ENCODE measurements around the gene UTS2R.
"Not testable (repeated sequence)": the region's sequence is repeated elsewhere in the genome, so short reads cannot be mapped to it uniquely, and the experiment has no call there.

Gene UTS2R

GRCh38 chr17:82354804-82355308 lies 16.7 kb upstream of the UTS2R start:
- DNase-seq (ENCODE audit: low read depth in 2 of 2) = no peak

- no peak for DNase-seq (ENCODE audit: low read depth in 2 of 2)
Observed at GRCh38 chr17:82355770-82356427, 15.7 kb upstream of the UTS2R start.

- no peak for DNase-seq (ENCODE audit: low read depth in 2 of 2)
Observed at GRCh38 chr17:82356845-82357355, 14.7 kb upstream of the UTS2R start.

GRCh38 chr17:82357394-82357793 lies 14.2 kb upstream of the UTS2R start:
- DNase-seq (ENCODE audit: low read depth in 2 of 2) = no peak

DNA sequence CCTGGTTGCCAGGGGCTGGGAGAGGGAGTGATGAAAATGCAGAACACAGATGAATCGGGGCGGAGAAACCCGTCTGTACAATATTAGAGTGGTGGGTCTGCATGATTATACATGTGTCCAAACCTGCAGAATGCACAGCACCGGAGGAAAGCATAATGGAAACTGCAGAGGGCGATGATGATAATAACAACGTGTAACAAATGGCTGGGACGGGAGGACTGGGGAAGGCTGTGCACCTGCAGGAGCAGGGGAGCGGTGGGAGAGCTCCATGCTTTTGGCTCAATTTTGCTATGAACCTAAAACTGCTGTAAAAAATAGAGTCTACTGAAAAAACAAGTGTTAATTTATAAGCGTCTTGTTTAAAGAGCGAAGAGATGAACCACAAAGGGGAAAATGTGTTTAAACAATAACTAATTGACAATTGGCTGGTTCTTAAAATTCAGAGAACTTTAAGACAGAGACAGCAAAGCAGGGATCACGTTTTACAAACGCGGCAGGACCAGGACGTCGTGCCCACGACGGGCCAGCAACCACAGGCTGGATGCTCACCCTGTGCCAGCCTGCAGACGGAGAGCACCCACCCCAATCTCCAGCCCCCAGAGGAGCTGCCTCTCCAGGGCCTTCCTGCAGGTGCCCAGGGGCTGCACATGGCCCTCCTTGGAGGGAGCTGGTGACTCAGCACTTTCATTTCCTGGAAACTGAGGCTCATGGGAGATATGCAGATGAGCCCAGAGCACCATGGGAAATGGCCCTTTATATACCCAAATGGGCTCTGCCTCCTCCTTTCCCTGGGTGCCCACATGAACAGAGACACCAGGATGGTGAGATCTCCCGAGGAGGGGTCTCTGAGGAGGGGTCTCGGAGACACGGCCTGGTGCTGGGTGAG lies 12.9 kb upstream of the UTS2R start, which contains the start of gene TEX19:
Gene TEX19, plus strand, starts transcription at position 783 of the 886 bp plus-strand sequence. CDS start 2,904 bp downstream, outside the sequence.
- DNase-seq (ENCODE audit: low read depth in 2 of 2) = no peak

DNA sequence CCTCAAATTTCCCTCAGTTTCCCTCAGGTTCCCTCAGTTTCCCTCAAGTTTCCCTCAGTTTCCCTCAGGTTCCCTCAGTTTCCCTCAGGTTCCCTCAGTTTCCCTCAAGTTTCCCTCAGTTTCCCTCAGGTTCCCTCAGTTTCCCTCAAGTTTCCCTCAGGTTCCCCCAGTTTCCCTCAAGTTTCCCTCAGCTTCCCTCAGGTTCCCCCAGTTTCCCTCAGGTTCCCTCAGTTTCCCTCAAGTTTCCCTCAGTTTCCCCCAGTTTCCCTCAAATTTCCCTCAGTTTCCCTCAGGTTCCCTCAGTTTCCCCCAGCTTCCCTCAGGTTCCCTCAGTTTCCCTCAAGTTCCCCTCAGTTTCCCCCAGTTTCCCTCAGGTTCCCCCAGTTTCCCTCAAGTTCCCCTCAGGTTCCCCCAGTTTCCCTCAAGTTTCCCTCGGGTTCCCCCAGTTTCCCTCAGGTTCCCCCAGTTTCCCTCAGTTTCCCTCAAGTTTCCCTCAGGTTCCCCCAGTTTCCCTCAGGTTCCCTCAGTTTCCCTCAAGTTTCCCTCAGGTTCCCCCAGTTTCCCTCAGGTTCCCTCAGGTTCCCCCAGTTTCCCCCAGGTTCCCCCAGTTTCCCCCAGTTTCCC lies 12.0 kb upstream of the UTS2R start:
- not testable (repeated sequence) for DNase-seq (ENCODE audit: low read depth in 2 of 2)

DNA sequence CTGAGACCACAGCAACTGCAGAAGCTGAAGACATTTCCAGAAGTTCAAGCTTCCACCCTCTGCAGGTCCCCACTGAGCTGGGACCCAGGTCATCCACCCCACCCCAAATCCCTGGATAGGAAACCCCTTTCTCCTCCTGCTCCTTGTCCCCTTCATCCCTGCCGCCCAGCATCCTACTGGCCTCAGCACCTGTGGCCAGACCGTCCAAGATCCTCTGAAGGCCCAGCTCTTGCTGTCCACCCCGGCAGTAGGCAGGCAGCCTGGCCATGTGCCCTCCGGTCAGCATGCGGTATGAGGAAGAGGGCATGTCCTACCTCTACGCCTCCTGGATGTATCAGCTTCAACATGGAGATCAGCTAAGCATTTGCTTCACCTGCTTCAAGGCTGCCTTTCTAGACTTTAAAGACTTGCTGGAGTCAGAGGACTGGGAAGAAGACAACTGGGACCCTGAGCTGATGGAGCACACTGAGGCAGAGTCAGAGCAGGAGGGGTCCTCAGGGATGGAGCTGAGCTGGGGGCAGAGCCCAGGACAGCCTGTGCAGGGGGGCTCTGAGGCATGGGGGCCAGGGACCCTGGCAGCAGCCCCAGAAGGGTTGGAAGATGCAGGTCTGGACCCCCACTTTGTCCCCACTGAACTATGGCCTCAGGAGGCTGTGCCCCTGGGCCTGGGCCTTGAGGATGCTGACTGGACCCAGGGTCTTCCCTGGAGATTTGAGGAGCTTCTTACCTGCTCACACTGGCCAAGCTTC lies 9.5 kb upstream of the UTS2R start:
- DNase-seq (ENCODE audit: low read depth in 2 of 2) = no peak

DNA sequence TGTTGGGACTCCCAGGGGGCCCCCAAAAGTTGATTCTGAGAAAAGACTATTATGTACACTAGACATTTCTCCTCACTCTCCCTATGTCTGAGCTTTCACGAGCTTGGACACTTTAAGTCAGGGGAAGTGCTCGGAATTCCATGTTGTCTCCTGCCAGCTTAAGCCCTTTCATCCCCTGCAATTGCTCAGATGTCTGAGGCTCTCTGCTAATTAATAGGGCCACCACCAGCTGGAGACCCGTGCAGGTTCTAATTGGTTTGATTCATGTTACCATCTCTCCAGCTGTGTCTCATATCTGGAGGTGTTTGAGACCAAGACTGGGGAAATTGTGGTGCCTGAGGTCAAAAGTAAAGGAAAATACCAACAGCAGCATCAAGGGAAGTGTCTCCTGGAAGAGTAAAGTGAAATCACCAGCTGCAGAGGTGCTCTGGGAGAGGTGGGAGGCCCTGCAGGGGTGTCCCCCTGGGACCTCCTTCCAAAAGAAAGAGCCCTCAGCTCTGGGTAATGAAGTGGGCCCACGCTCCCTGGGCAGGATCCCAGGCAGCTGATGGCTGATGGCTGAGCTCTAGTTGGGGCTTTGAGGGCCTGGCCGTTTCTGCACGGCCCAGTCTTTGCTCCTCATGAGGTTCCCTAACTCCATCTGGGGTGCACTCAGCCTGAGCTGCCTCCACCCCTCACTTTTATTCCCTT lies 5.8 kb upstream of the UTS2R start:
- DNase-seq (ENCODE audit: low read depth in 2 of 2) = no peak

DNA sequence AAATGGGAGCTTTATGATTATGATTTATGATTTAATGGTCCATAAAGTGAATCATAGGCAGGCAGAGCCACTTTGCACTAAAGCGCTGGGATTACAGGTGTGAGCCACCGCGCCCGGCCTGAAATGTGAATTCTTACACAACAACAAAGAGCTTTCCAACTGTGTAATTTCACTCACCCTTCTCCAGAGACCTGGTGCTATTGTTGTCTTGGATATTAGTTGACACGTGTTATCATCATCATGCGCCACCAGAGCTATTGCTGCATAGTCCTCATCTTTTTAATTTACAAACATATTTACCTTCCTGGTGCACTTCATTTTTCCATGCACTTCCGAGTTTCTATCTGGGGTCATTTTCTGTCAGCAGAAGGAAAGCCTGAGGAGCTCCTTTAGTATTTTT lies 4.8 kb upstream of the UTS2R start:
- DNase-seq (ENCODE audit: low read depth in 2 of 2) = no peak

- DNase-seq (ENCODE audit: low read depth in 2 of 2) = no peak
Observed at GRCh38 chr17:82367724-82368524, 3.6 kb upstream of the UTS2R start.

- no peak for DNase-seq (ENCODE audit: low read depth in 2 of 2)
Observed at GRCh38 chr17:82369211-82369610, 2.4 kb upstream of the UTS2R start.

DNA sequence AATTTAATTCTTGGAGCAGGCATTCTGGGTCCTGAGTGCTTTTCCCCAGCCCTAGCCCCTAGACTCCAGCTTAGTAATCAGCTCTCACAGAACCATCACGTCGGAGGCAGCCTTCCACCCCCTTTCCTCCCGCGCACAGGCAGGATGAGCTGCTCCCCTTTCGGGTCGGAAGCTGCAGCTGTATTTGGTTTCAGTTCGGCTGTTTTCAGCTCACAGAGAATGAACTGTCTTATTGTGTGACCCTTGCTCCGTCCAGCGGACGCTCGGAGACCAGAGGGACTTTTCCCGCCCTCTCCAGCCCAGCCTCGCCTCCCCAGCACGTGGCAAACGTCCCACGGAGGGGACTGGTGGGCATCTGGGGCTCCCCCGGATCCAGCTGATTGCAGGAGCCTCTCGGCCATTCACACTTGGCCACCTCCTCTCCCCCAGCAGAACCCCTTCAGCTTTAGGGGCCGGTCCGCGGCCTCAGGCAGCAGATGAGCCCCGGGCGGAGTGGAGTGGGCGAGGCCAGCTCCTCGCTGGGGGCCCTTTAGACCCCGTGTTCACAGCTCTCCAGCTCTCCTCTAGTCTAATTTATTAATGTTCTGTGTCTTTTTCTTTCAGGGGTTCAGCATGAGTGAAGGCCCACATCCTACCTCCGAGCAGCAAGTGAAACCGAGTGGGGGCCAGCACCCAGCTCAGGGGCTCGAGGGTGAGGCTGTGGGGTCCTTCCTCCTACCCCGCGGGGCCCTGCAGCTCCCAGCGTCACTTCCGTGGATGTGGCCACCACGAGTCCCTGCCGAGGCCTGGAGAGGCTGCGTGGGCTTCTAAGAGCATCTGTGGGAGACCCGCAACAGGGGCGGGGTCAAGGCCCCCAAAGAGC lies 863 bp upstream of the UTS2R start:
- DNase-seq (ENCODE audit: low read depth in 2 of 2) = peak in 1 of 2 donors; percentile 25

DNA sequence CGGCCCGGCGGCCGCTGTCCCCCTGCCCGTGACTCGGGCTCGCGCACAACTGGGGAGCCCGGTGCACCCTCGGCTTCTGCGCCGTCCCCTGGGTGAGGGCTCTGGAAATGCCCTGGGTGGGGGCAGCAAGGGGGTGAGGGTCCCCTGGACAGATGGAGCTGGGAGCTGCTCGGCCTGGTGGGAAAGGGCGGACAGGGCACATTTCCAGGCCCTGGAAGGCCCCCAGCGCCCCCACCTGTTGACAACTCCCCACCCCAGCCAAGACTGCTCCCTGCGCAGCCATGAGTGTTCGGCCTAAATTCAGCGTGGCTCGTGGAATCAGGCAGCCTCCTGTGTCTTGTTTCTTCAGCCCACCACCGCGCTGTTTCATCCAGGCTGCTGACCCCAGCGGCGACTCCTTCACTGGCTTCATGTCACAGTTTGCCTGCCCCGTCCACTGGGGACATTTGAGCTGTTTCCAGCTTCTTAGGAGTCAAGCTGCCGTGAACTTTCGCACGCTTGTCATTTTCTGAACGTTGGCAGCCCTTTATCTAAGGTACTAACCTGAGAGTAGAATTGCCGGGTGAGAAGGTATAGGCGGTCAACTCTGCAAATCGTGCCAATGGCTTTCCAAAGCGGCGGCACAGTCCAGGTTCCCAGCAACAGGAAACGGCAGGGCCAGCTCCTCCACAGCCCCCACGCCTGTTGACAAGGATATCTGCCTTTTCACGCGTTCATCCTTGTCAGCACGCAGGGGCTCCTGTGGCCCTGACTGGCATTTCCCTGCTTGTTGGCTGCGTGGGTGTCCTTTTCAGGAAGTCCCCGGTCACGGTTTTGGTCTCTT lies 895 bp downstream of the UTS2R start:
- DNase-seq (ENCODE audit: low read depth in 2 of 2) = no peak

- DNase-seq (ENCODE audit: low read depth in 2 of 2) = not testable (repeated sequence)
Observed at GRCh38 chr17:82373072-82373452, 1.5 kb downstream of the UTS2R start.

DNA sequence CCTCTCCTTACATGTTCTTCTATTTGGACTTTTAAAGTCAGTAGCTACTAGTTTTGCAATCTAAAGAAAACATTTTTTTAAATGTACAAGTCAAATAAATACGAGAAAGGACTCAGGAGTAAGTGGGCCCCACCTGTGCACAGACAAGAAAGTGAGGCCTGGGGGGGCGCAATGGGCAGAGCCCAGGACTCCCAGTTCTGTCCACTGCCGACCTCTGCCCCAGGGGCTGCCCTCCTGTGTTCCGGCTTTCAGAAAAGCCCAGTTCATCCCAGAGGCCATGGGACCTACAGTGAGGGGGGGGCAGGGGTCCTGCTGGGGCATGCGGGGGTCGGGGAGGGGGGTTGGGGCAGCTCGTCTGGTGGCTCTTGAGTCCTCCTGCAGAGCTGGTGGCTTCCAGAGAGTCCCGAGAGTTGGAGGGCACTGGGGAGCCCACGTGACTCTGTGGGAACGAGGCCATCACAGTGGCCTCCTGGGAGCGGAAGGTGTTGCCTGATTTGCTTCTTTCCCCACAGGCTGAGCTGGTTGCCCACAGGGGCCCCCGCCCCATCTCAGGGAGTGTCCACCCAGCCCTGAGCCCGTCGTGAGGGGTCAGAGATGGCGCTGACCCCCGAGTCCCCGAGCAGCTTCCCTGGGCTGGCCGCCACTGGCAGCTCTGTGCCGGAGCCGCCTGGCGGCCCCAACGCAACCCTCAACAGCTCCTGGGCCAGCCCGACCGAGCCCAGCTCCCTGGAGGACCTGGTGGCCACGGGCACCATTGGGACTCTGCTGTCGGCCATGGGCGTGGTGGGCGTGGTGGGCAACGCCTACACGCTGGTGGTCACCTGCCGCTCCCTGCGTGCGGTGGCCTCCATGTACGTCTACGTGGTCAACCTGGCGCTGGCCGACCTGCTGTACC lies 2.4 kb downstream of the UTS2R start:
- DNase-seq (ENCODE audit: low read depth in 2 of 2) = no peak

DNA sequence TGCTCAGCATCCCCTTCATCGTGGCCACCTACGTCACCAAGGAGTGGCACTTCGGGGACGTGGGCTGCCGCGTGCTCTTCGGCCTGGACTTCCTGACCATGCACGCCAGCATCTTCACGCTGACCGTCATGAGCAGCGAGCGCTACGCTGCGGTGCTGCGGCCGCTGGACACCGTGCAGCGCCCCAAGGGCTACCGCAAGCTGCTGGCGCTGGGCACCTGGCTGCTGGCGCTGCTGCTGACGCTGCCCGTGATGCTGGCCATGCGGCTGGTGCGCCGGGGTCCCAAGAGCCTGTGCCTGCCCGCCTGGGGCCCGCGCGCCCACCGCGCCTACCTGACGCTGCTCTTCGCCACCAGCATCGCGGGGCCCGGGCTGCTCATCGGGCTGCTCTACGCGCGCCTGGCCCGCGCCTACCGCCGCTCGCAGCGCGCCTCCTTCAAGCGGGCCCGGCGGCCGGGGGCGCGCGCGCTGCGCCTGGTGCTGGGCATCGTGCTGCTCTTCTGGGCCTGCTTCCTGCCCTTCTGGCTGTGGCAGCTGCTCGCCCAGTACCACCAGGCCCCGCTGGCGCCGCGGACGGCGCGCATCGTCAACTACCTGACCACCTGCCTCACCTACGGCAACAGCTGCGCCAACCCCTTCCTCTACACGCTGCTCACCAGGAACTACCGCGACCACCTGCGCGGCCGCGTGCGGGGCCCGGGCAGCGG lies 3.2 kb downstream of the UTS2R start:
- no peak for DNase-seq (ENCODE audit: low read depth in 2 of 2)
